AG09309 (cell line): ENCODE data around the gene SNX33.
A peak's percentile ranks its signal among the peaks of the same experiment; 100 is the strongest.
"Not testable (repeated sequence)": the region's sequence is repeated elsewhere in the genome, so short reads cannot be mapped to it uniquely, and the experiment has no call there.

Experiments
- DNase-seq: peaks from one replicate; pipeline ENCODE4 v3.0.0-alpha.2; 2010; ENCODE audit warnings: low read depth
- H3K4me3 ChIP-seq: 2 replicates; pipeline ENCODE4 v1.5.1; 2011; ENCODE audit warnings: mild to moderate bottlenecking, low read depth, low read length, moderate library complexity; ENCODE audit not compliant: control insufficient read depth
- TF ChIP-seq, protein P1 (sequence below): IDR thresholded peaks from 2 replicates; pipeline ENCODE4 v1.5.1; 2011; ENCODE audit warnings: mild to moderate bottlenecking, low read depth, low read length, inconsistent platforms; ENCODE audit not compliant: insufficient read depth, control insufficient read depth; ENCODE audit errors: missing control alignments

SNX33 gene

DNA sequence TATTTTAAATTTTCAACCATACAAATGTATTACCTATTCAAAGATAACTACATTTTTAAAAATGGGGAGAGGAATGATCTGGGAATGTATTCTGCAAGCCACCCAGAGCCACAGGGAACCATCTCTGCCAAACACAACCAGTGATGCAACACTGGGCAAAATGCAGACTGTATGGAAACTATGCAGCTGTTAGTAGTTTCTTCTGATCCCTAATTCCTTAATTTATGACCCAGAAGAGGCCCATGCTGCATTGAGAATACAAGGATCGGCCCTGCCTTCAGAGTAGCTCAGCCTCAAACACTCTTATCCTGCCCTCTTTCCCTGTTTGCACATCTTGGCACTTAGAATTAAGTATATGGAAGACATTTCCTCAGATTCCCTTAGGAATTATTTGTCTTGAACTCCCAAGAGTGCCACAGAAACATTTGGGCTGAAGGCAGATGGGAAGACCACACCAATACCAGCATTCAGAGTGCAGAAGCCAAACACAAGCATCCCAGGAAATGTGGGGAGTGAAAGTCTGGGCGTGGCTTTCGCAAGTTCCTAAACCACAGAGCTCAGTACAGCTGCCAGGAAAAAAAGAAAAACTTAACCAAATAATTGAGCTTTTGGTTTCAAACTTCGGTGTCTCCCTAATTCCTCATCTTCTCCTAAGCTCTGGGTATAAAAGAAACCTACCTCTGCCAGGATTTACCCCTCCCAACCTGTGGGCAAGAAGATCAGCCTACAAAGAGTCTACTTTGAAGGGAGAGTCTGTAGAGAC, 27.5 kb upstream of the SNX33 start:
- H3K4me3 ChIP-seq = no peak overlapping the region
- TF ChIP-seq, protein P1, sequence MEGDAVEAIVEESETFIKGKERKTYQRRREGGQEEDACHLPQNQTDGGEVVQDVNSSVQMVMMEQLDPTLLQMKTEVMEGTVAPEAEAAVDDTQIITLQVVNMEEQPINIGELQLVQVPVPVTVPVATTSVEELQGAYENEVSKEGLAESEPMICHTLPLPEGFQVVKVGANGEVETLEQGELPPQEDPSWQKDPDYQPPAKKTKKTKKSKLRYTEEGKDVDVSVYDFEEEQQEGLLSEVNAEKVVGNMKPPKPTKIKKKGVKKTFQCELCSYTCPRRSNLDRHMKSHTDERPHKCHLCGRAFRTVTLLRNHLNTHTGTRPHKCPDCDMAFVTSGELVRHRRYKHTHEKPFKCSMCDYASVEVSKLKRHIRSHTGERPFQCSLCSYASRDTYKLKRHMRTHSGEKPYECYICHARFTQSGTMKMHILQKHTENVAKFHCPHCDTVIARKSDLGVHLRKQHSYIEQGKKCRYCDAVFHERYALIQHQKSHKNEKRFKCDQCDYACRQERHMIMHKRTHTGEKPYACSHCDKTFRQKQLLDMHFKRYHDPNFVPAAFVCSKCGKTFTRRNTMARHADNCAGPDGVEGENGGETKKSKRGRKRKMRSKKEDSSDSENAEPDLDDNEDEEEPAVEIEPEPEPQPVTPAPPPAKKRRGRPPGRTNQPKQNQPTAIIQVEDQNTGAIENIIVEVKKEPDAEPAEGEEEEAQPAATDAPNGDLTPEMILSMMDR = no peak
- no peak for DNase-seq

DNA sequence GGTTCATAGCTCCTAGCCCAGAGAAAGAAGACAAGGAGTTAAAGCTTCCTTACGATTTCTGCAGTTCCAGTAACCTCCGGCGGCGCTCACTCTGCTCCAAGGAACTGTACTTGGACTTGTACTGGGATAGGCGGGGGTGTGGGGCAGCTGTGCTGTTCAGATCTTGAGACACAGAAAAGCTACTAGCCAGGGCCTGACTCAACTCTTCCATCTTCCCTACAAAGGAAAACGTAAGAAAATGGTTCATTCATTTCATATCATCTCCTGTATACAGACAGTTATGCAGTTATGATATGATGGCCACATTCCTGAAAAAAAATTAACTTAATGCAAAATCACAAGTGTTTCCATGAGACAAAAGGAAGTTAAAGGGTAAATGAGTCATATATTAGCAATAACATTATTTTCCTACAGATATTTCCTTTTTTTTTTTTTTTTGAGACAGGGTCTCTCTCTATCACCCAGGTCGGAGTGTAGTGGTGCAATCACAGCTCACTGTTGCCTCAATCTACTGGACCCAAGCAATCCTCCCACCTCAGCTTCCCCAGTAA, 26.8 kb upstream of the SNX33 start:
- no peak overlapping the region for H3K4me3 ChIP-seq
- TF ChIP-seq, protein P1 = peak; percentile 35
- peak; percentile 89 for DNase-seq

DNA sequence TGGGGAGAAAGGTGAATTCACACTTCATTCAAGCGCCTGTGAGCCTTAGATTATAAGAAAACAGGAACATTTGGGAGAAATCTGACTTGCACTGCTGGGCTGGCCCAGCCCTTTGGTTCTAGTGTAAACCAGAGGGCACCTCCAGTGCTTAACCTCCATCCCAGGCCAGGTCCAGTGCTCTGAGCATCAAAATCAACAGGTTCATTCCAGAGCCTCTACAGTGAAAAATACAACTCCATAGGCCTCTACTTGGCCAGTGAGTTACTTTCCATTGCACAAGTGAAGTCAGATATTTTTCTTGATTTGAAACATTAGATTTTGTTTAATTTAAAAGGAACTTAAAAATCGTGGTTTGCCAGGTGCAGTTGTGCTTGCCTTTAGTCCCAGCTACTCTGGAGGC, 25.2 kb upstream of the SNX33 start:
- no peak for DNase-seq
- no peak overlapping the region for H3K4me3 ChIP-seq
- TF ChIP-seq, protein P1 = no peak

DNA sequence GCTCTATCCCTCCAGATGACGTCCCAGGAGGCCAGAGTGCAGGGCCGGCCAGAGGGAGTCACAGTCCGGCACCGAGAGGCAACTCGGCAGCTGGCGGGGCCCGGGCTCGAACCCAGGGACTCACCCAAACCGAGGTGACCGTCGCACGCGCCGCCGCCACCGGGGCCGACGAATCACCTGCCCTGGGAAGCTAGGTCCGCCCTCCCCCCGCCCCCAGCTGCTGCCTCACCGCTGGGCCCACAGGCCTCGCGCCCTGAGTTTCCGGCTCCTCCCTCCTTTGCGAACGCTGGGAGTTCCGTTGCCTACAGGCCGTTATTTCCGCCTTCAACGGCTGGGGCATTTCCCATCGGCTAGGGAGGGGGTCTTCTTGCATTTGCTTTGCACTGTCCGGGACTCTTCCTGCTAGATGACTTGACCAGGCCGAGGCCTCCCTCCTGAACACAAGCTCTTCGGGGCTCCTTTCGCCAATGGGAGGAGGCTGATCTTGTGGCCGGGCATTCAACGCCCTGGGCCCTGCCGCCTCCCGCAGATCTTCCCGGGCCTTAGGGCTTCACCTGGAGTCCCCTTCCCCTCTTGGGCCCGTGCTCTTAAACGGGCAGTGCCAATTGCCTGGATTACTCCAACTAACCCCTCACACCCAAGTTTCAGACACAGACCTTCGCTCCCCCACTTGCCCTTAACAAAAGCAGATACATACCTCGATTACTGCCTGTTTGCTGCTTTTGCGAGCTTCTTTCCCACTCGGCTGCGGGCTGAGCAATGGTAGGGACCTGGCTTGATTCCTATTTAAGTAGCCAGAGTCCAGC, 22.0 kb upstream of the SNX33 start, which contains the start of gene SNUPN:
SNUPN (minus strand) TSS at position 184 of the 806 bp plus-strand sequence. CDS start 4,674 bp downstream, outside the sequence.
- TF ChIP-seq, protein P1 = no peak
- peak within 1 kb of the TSS; percentile 98 for H3K4me3 ChIP-seq
- no peak for DNase-seq

DNA sequence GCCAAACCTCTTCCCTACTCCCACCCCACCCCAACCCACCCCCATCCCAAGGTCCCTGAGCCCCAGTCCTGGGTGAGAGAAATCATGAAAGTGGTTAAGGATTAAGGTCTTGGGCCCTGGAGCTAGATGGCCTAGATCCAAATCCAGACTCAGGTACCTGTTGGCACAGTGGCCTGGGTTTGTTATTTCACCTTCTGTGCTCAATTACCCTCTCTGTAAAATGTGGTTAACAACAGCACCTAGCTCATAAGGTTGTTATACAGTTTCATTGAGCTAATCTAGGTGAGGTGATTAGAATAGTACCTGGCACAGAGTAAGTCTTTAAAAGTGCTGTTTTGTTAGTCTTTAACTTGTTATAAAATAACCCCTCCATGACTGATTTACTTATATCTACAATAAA, 15.8 kb upstream of the SNX33 start:
- no peak for DNase-seq
- TF ChIP-seq, protein P1 = no peak
- no peak overlapping the region for H3K4me3 ChIP-seq

DNA sequence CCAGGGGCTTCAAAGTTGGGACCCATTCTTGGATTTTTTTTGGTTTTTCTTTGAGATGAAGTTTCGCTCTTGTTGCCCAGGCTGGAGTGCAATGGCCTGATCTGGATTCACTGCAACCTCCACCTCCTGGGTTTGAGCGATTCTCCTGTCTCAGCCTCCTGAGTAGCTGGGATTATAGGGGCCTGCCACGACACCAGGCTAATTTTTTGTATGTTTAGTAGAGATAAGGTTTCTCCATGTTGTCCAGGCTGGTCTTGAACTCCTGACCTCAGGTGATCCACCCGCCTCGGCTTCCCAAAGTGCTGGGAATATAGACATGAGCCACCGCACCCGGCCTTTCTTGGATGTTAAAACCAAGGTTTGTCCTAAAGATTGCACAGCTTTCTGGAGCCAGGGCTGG, 13.8 kb upstream of the SNX33 start:
- not testable (repeated sequence) for H3K4me3 ChIP-seq, DNase-seq

DNA sequence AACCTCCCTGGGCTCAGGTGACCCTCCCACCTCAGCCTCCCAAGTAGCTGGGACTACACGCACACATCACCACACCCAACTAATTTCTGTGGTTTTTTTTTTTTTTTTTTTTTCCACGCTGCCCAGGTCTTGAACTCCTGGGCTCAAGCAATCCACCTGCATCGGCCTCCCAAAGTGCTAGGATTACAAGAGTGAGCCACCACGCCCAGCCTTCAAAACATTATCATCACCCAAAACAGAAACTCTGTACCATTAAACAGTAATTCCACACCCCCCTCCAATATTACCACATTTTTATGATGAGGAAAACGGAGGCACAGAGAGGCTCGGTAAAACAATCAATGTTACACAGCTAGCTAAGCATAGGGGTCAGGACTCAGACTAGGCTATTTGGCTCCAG, 11.7 kb upstream of the SNX33 start:
- TF ChIP-seq, protein P1 = no peak
- H3K4me3 ChIP-seq = no peak overlapping the region
- no peak for DNase-seq
